Fibroblast of pulmonary artery (primary cell): ENCODE results near the gene NPHP1.
"Not testable (repeated sequence)": the region's sequence is repeated elsewhere in the genome, so short reads cannot be mapped to it uniquely, and the experiment has no call there.

Source experiments
- DNase-seq: peaks from one replicate; pipeline ENCODE4 v3.0.0-alpha.2; 2010; ENCODE audit warnings: low read depth
- H3K4me3 ChIP-seq: replicated peaks from 2 replicates; pipeline ENCODE4 v1.5.1; 2011; ENCODE audit warnings: low read depth, mild to moderate bottlenecking, control low read depth, low read length, moderate library complexity
- TF ChIP-seq, protein P1 (sequence below): IDR thresholded peaks from 2 replicates; pipeline ENCODE4 v1.5.1; 2011; ENCODE audit warnings: mild to moderate bottlenecking, control low read depth, low read length, inconsistent platforms; ENCODE audit errors: missing control alignments

Gene NPHP1

DNA sequence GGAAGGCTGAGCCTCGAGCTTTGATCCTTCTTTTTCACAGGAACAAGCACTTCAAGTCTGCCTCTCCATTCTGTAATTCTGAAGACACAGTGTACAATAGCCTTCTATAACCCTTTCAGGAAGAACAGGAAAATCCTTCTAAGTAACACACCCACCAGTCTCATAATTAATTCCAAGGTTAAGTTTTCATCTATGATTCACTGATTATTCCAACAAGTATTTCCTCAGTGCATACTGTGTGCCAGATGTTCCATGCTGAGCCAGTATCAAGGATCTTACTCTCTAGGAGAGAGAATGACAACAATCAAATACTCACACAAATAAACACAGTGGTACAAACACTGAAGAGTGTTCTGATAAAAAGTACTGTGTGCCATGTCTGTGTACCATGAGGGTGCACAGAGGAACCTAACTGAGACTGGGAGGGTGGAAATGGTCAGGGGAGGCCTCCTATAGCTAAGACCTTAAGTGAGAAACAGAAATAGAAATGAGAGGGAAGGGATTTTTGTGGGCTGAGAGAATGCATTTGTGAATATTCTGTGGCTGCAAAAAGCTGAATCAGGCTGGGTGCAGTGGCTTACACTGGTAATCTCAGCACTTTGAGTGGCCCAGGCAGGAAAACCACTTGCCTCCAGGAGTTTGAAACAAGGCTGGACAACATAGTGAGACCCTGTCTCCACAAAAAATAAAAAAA is 14.8 kb upstream of the NPHP1 start:
- peak; percentile 35 for DNase-seq
- no peak overlapping the region for H3K4me3 ChIP-seq
- TF ChIP-seq, protein P1, sequence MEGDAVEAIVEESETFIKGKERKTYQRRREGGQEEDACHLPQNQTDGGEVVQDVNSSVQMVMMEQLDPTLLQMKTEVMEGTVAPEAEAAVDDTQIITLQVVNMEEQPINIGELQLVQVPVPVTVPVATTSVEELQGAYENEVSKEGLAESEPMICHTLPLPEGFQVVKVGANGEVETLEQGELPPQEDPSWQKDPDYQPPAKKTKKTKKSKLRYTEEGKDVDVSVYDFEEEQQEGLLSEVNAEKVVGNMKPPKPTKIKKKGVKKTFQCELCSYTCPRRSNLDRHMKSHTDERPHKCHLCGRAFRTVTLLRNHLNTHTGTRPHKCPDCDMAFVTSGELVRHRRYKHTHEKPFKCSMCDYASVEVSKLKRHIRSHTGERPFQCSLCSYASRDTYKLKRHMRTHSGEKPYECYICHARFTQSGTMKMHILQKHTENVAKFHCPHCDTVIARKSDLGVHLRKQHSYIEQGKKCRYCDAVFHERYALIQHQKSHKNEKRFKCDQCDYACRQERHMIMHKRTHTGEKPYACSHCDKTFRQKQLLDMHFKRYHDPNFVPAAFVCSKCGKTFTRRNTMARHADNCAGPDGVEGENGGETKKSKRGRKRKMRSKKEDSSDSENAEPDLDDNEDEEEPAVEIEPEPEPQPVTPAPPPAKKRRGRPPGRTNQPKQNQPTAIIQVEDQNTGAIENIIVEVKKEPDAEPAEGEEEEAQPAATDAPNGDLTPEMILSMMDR: no peak

DNA sequence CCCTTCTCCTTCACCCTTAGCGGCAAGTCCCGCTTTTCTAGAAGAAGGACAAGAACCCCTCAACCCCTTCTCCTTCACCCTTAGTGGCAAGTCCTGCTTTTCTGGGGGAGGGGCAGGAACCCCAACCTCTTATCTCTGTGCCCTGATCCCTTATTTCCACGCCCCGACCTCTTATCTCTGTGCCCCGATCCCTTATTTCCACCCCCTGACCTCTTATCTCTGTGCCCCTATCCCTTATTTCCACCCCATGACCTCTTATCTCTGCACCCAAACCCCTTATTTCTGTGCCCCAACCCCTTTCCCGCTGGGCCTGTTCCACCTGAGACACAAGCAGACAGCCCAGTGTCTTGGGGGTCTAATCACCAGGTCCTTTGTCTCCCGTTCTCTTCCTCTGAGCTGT is 14.1 kb upstream of the NPHP1 start:
- not testable (repeated sequence) for DNase-seq, H3K4me3 ChIP-seq

- H3K4me3 ChIP-seq: no peak overlapping the region
- no peak for DNase-seq
- TF ChIP-seq, protein P1: no peak
Observed at GRCh38 chr2:110216803-110217202, 12.0 kb upstream of the NPHP1 start.

DNA sequence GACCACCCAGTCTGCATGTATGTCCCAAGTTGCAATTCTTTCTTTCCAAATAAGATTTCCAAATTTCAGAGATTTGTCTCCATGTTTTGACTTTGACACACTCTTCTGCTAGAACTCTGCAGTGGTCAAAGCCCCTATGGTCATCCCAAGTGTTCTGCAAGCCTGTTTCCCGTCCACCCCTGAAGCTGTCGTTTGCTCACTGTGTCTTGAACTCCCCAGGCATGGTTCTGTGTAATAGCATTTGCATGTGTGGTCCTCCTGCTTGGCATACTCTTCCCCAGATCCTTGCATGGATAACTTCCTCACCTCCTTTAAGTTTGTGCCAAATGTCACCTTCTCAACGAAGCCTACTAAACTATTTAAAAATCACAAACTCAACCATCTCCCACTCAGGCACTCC is 11.4 kb upstream of the NPHP1 start:
- no peak for DNase-seq
- TF ChIP-seq, protein P1: no peak
- no peak overlapping the region for H3K4me3 ChIP-seq

DNA sequence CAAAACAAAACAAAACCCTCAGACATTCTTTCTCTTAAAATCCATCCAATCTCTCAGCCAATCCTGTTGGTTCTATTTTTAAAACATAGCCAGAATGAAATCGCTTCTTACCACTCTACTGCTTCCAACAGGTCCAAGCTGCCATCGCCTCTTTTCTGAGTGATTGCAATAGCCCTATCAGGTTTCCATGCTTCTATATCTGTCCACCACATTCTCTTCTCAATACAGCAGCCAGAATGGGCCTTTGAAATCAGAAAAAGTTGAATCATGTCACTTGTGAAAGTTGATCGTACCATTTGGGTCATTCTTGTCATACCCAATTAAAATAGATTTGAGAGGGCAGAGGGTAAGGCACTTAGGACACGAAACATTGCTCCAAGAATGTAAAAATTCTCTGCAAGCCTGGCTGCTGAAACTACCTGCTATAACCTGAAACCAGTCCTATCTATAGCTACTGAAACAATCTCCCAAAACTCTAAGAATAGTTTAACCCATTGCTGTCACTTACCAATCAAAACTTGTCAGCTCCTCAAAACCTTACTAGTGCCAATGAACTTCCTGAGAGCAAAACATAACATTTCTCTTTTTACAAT is 10.8 kb upstream of the NPHP1 start:
- DNase-seq: no peak
- TF ChIP-seq, protein P1: no peak

GRCh38 chr2:110215091-110215490 is 10.3 kb upstream of the NPHP1 start:
- TF ChIP-seq, protein P1: no peak
- H3K4me3 ChIP-seq: no peak overlapping the region
- no peak for DNase-seq

More for the DNA sequence above, 10.8 kb upstream of the NPHP1 start:
- no peak overlapping the region for H3K4me3 ChIP-seq

DNA sequence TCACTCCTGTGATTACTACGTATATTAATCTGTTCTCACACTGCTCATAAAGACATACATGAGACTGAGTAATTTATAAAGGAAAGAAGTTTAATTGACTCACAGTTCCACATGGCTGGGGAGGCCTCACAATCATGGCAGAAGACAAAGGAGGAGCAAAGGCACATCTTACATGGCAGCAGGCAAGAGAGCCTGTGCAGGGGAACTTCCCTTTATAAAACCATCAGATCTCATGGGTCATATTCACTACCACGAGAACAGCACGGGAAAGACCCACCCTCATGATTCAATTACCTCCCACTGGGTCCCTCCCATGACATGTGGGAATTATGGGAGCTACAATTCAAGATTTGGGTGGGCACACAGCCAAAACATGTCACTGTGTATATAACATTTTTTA is 8.7 kb upstream of the NPHP1 start:
- not testable (repeated sequence) for H3K4me3 ChIP-seq, DNase-seq
